Measurements from ENCODE around the gene ICE2. TPM values are rescaled to one million over a fixed set of nuclear protein-coding genes. Genes with fewer than 3 reads are reported as not detected.

Gene ICE2
- total and polyA plus RNA-seq, 2 donors, result 18.7 to 123 TPM

DNA sequence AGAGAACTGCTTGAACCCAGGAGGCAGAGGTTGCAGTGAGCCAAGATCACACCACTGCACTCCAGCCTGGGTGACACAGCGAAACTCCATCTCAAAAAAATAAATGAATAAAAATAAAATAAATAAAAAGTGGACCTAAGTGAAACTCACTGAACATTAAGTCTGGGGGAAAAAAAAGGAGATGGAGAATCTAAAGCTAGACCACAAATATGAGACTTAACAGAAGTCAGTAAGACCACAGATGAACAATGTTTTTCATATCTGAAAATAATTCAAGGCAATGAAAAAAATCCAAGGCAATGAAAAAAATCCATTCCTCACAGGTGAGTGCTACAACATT lies 99.8 kb downstream of the ICE2 start:
- Histone ChIP-seq H3K36me3 (ENCODE audit: insufficient read depth) (peaks cover 5% of the 10 kb centered on the region), H3K4me3 (ENCODE audit: low read depth, low read length) (no peak overlapping the region), H3K4me1 (ENCODE audit: insufficient read depth) (peaks cover 3% of the 10 kb centered on the region), H3K27ac (ENCODE audit: low read depth) (no peak overlapping the region)
- 98% methylated on average over 1 of the region's 1 CpG for WGBS
- no peak for DNase-seq (ENCODE audit: extremely low spot score)

DNA sequence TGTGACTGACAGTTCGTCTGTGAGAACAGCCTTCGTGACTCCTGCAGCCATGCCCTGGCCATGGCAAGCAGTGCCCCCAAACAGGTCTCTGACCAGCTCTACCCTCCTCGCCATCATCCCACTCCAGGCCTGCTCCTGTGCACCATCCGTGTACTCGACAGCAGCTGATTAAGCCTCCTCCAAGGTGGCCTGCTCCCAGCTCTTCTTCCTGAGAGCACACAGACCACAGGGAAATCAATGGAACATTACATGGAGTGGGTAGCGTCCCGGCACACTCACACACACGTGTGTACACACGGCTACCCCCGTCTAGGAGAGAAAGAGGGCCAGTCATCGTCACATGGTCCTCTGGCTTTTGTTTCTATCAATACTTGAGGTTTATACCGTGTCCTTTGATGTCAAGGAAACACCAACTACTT lies 102.3 kb downstream of the ICE2 start:
- no peak overlapping the region for H3K27ac ChIP-seq (ENCODE audit: low read depth)
- 85% methylated on average over 12 of the region's 12 CpGs for WGBS
- no peak overlapping the region for H3K4me3 ChIP-seq (ENCODE audit: low read depth, low read length)
- H3K4me1 ChIP-seq (ENCODE audit: insufficient read depth), result peaks cover 2% of the 10 kb centered on the region
- no peak for DNase-seq (ENCODE audit: extremely low spot score)
- H3K36me3 ChIP-seq (ENCODE audit: insufficient read depth), result peaks cover 5% of the 10 kb centered on the region

DNA sequence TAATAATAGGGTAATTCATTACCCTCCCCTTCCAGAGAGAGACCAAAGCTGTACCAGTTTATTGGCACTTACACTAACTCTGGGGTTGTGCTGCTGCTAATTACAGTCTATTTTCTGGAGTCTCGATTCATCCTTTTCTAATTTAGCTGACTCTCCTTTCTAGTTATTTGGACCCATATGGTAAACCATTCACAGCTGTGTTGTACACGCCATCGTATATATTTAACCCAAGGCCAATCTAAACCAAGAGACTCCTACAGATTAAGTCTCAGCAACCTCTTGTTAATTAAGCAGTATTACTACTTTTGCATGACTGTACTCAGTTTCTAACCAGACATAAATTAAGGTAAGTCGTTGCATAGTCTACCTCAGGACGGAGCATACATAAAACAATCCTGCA lies 103.6 kb downstream of the ICE2 start:
- no peak for DNase-seq (ENCODE audit: extremely low spot score)
- 79% methylated on average over 5 of the region's 5 CpGs for WGBS

DNA sequence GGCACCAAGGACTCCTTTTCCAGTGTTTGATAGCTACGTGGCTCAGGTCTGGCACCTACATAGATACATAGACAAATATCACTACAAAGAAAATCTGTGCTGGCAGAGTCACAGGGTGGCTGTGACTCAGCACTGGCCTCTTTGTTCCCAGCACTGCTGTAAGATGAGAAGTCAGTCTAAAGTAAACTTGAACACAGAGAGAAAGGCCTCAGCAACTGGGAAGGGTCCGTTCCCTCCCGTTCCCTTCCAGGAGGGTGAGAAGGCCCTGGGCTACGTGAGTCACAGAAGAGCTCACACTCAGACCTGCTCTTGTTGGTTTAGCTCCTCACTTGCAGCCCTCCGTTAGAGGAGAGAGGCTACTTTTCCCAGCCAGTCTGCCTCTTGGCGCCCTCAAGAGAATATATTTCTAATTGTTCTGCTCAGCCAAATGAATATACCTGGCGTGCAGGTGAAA lies 104.3 kb downstream of the ICE2 start:
- WGBS, result 34% methylated on average over 7 of the region's 7 CpGs
- DNase-seq (ENCODE audit: extremely low spot score), result no peak
- H3K4me3 ChIP-seq (ENCODE audit: low read depth, low read length), result no peak overlapping the region
- no peaks in the 10 kb centered on the region for H3K36me3 ChIP-seq (ENCODE audit: insufficient read depth)
- no peaks in the 10 kb centered on the region for H3K4me1 ChIP-seq (ENCODE audit: insufficient read depth)
- no peak overlapping the region for H3K27ac ChIP-seq (ENCODE audit: low read depth)

More for the DNA sequence above, 103.6 kb downstream of the ICE2 start:
- Histone ChIP-seq H3K4me1 (ENCODE audit: insufficient read depth) (peaks cover 2% of the 10 kb centered on the region), H3K36me3 (ENCODE audit: insufficient read depth) (no peaks in the 10 kb centered on the region), H3K4me3 (ENCODE audit: low read depth, low read length) (no peak overlapping the region), H3K27ac (ENCODE audit: low read depth) (no peak overlapping the region)

DNA sequence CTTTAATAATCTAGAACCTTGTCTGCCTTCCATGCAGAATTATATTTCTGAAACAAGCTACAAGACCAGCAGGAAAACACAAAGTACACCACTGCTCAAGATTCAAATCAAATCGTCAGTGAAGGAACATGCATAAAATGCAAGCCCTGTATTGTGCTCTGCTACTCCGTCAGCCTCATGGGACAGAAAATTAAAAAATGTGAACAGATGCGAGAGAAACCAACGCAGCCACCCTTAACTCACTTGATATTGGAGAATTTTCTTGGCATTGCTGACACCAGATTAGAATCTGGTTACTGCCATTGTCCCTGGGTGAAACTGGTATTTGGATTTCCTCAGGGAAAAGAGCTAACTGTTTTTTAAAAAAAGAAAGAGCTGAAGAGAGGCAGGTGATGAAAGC lies 104.7 kb downstream of the ICE2 start:
- Histone ChIP-seq H3K4me3 (ENCODE audit: low read depth, low read length) (no peak overlapping the region), H3K27ac (ENCODE audit: low read depth) (no peak overlapping the region), H3K4me1 (ENCODE audit: insufficient read depth) (no peaks in the 10 kb centered on the region), H3K36me3 (ENCODE audit: insufficient read depth) (no peaks in the 10 kb centered on the region)
- DNase-seq (ENCODE audit: extremely low spot score), result no peak
- WGBS, result 58% methylated on average over 4 of the region's 4 CpGs

DNA sequence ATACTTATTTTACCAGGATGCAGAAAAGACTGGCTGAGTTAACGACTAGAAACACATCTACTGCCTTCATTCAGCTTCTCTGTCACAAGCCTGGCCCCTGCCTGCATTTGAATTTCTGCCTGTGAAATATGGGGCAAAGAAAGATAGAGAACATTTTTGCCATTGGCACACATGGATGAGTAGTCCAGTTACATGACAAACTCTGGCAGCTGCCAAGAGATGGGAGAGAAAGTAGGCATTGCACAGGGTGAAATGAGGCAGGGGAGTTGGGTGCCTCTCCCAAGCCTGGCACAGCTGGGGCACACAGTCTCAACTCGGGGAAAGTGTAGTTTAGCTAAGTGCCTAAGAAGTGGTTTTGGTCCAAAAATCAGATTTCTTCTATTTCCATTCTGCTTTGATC lies 105.2 kb downstream of the ICE2 start:
- H3K27ac ChIP-seq (ENCODE audit: low read depth), result no peak overlapping the region
- DNase-seq (ENCODE audit: extremely low spot score), result no peak
- no peak overlapping the region for H3K4me3 ChIP-seq (ENCODE audit: low read depth, low read length)
- 69% methylated on average over 2 of the region's 2 CpGs for WGBS
- peaks cover 2% of the 10 kb centered on the region for H3K4me1 ChIP-seq (ENCODE audit: insufficient read depth)
- no peaks in the 10 kb centered on the region for H3K36me3 ChIP-seq (ENCODE audit: insufficient read depth)

DNA sequence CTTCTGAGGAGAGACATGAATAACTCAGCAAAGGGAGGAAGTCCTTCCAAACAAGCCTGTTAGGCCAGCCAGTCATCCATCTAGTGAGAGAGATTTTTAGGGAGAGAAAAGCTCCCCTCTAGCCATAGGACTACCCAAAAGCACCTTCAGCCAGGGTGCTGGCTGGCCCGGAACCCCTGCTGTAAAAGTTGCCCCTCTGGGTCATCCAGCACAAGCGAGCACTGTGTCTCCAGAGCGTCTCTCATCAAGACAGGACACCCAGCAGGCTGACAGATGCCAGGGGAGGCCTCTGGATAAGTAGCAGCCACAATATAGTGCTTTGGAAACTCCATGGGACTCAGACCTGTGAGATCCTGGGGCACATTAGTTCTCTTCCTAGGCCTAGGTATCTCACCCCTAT lies 105.6 kb downstream of the ICE2 start:
- Histone ChIP-seq H3K4me1 (ENCODE audit: insufficient read depth) (peaks cover 2% of the 10 kb centered on the region), H3K27ac (ENCODE audit: low read depth) (peak overlapping the region; percentile 27), H3K4me3 (ENCODE audit: low read depth, low read length) (no peak overlapping the region), H3K36me3 (ENCODE audit: insufficient read depth) (no peaks in the 10 kb centered on the region)
- DNase-seq (ENCODE audit: extremely low spot score), result no peak
- 87% methylated on average over 3 of the region's 3 CpGs for WGBS

DNA sequence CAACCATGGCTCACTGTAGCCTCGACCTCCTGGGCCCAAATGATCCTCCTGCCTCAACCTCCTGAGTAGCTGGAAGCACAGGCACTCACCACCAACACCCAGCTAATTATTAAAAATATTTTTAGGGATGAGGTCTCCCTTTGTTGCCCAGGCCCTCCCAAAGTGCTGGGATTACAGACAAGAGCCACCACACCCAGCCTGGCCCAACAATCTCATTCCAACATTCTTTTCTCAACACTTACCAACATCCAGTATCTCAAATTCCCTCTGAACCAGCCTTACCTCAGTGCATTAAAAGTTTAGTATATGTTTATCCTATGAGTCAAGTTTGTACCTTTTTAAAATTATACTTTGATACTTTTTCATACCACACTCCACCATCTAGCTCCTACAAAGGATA lies 106.2 kb downstream of the ICE2 start:
- 98% methylated on average over 1 of the region's 1 CpG for WGBS
- H3K4me1 ChIP-seq (ENCODE audit: insufficient read depth), result peaks cover 2% of the 10 kb centered on the region
- H3K27ac ChIP-seq (ENCODE audit: low read depth), result no peak overlapping the region
- no peak for DNase-seq (ENCODE audit: extremely low spot score)
- H3K36me3 ChIP-seq (ENCODE audit: insufficient read depth), result no peaks in the 10 kb centered on the region
- H3K4me3 ChIP-seq (ENCODE audit: low read depth, low read length), result no peak overlapping the region

DNA sequence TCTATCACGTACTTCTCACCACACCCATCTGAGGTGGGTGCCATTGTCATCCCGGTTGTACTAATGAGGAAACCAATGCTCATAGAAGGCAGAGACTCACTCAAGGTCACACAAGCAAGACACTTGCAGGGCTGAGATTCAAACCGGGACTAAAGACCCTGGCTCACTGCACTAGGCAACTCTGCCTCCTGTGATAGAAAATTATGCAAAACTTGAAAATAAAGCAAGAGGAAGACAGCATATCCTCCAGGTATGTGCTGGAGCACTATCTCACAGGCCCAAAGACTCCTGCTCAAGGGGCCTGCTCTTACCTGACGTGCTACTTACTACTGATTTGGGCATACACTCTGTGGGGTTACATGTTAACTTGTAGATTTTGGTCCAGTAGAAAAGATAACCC lies 106.7 kb downstream of the ICE2 start:
- Histone ChIP-seq H3K4me1 (ENCODE audit: insufficient read depth) (peaks cover 2% of the 10 kb centered on the region), H3K36me3 (ENCODE audit: insufficient read depth) (no peaks in the 10 kb centered on the region)
- WGBS, result 90% methylated on average over 4 of the region's 4 CpGs

DNA sequence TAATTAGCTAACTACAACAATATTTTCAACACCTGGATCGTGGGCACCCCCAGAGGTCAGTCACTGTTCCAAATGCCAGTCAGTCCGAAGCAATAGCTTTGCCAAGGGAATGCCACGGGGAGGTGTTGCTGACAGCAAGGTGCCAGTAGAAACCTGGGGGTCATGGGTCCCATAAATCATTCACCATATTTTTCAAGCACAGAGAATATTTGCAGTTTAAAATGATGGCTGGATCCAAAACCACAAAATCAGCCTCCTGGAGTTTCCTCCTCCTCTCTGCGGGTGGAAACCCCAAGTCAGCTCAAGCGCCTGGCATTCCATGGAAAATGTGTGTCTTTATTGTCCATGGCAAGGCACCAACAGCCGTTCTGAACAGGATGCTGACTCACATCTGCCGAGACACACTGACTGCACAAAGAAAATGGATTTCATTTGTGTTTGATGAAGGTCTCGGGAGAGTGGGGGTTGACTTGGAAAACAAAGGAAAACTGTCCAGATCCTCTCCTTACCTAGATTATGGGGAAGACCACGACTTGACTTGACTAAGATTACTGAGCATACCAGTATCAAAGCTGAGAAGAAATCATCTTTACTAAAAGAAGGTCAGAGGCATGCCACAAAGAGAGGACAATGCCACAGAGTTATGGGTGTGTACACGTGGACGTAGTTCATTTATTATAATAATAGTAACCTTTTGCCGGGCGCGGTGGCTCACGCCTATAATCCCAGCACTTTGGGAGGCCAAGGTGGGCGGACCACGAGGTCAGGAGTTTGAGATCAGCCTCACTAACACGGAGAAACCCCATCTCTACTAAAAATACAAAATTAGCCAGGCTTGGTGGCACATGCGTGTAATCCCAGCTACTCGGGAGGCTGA lies 107.5 kb downstream of the ICE2 start:
- DNase-seq (ENCODE audit: extremely low spot score), result no peak
- 43% methylated on average over 20 of the region's 20 CpGs for WGBS
- H3K4me3 ChIP-seq (ENCODE audit: low read depth, low read length), result no peak overlapping the region
- peaks cover 2% of the 10 kb centered on the region for H3K4me1 ChIP-seq (ENCODE audit: insufficient read depth)
- H3K36me3 ChIP-seq (ENCODE audit: insufficient read depth), result no peaks in the 10 kb centered on the region
- H3K27ac ChIP-seq (ENCODE audit: low read depth), result no peak overlapping the region

More for the DNA sequence above, 106.7 kb downstream of the ICE2 start:
- no peak overlapping the region for H3K4me3 ChIP-seq (ENCODE audit: low read depth, low read length)
- H3K27ac ChIP-seq (ENCODE audit: low read depth), result no peak overlapping the region
- no peak for DNase-seq (ENCODE audit: extremely low spot score)

DNA sequence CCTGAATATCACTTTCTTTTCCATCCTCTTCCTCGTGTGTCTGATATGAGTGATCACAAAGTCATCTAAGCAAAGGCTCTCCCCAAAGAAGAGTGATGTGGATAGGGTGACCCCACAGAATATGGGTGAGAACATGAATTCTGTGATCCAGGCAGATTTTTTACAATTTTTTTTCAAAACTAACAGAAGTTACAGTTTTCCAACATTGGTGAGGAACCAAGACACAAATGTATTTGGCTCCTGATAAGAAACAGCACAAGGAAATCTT lies 108.1 kb downstream of the ICE2 start:
- Histone ChIP-seq H3K4me3 (ENCODE audit: low read depth, low read length) (no peak overlapping the region), H3K36me3 (ENCODE audit: insufficient read depth) (no peaks in the 10 kb centered on the region), H3K27ac (ENCODE audit: low read depth) (no peak overlapping the region), H3K4me1 (ENCODE audit: insufficient read depth) (peaks cover 2% of the 10 kb centered on the region)
- 71% methylated on average over 1 of the region's 1 CpG for WGBS
- no peak for DNase-seq (ENCODE audit: extremely low spot score)

DNA sequence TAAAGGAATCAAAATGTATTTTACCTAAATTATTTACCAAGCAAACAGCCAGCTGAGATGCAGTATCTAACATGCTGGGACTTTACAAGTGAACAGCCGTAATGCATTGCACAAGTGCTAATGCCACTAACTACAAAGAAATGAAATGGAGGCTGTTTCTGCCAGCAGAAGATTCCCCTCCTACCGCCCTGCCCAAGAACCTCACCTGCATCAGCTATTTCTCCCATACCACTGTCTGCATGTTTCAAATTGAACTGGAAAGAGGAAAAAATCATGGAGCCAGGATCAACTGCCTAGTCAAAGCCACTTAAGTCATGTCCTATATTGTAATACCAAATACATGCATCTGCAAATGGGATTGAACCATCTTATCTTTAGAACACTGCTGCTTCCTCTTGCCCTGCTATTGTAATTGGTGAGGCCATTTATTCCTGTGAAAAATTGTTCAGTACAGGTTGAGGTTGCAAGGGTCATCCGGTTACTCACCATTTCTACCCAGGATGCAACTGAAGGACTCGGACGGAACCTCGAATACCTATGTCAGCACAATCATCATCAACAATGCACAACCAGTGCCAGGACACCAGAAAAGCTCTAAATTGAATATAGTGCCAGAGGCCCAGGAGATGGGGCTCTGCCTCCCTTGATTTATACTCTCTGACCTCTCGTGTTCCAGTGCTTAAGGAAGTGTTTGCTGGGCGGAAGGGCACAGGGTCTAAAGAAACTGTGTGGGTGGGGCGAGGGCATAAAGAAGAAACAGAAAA lies 108.7 kb downstream of the ICE2 start:
- H3K36me3 ChIP-seq (ENCODE audit: insufficient read depth), result no peaks in the 10 kb centered on the region
- H3K27ac ChIP-seq (ENCODE audit: low read depth), result no peak overlapping the region
- DNase-seq (ENCODE audit: extremely low spot score), result no peak
- H3K4me1 ChIP-seq (ENCODE audit: insufficient read depth), result peaks cover 2% of the 10 kb centered on the region
- 82% methylated on average over 9 of the region's 9 CpGs for WGBS
- H3K4me3 ChIP-seq (ENCODE audit: low read depth, low read length), result no peak overlapping the region

DNA sequence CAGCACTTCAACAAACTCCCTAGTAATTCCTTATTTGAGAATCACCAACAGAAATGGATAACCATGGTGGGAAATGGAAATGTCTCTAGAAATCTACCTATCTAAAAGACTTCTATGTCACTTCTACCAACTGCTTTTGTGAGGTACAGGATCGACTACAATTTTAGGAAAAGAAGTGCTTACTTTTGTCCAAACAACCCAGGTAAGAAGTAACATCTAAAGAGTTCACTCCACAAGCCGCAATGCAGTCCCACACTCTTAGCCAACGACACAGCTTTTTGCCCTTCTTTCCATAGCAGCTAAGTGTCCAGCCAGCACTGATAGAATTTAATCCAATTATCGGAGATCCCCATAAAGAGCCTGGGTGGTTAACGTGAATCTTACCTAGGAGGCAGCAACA lies 109.2 kb downstream of the ICE2 start:
- Histone ChIP-seq H3K4me3 (ENCODE audit: low read depth, low read length) (no peak overlapping the region), H3K27ac (ENCODE audit: low read depth) (no peak overlapping the region), H3K36me3 (ENCODE audit: insufficient read depth) (no peaks in the 10 kb centered on the region), H3K4me1 (ENCODE audit: insufficient read depth) (peaks cover 2% of the 10 kb centered on the region)
- DNase-seq (ENCODE audit: extremely low spot score), result no peak
- WGBS, result 82% methylated on average over 5 of the region's 5 CpGs

All from urinary bladder (tissue), 4 donors.